HG03097 (cell line): Measurements from ENCODE around the gene INTS12.

Source experiments
- ATAC-seq: cut with Tn5 transposase; IDR thresholded peaks from one replicate; pipeline ENCODE4 v1.9.1; 2021; ENCODE audit not compliant: unreplicated experiment, low FRiP score

Gene INTS12

GRCh38 chr4:105633241-105633640 is 75.2 kb downstream of the INTS12 start:
- ATAC-seq, result no peak
